NCI-H82 (cell line): Measurements from ENCODE around the gene HHAT.

Experiments
- DNase-seq: peaks from one replicate; lab custom pipeline; 2025; lab: John Stamatoyannopoulos, UW

HHAT gene

DNA sequence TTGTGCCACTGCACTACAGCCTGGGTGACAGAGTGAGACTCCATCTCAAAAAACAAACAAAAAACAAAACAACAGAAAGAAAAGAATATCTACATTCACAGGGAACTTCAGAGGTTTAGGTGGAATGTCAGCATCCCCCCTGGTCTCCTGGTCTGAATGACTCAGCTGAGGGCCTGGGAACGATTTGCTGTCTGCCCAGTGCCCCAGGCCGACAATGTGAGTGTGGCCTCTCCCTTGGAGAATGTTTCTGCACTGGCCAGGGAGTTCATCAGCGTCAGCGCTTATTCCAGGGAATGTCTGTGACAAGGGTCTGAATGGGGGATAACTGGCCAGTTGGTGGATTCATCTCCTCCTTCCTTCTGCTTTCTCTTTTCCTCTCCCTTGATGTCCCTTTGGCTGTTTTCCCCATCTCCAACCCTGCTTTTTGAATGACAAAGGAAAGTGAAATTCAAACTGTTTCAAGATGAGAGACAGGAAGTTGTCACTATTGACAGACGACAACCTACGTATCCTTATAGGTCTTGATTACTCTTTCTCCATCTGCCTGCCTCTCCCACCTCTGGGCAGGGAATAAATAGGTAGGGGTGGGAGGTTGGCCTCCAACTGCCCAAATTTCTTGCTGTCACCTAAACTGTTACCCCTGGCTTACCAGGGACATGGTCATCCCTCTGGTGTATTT is 213.1 kb downstream of the HHAT start:
- DNase-seq: no peak

DNA sequence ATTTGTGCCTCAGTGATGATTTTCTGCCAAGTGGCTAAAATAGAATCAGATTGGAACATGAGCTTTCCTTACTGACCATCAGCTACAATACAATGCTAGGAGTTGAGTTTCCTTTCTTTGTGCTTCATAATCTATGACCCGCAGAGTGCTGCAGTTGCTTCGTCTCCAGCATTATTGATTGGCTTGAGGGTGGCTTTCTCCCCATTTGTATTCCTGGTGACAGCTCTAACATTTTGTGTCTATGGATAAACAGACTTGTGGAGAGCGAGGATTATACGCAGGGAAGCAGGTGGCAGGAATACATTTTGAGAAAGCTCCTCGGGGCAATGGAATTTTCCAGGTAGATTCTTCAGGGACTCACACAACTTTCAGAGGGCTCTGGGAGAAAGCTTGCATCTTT is 223.2 kb downstream of the HHAT start:
- DNase-seq: peak; percentile 69

DNA sequence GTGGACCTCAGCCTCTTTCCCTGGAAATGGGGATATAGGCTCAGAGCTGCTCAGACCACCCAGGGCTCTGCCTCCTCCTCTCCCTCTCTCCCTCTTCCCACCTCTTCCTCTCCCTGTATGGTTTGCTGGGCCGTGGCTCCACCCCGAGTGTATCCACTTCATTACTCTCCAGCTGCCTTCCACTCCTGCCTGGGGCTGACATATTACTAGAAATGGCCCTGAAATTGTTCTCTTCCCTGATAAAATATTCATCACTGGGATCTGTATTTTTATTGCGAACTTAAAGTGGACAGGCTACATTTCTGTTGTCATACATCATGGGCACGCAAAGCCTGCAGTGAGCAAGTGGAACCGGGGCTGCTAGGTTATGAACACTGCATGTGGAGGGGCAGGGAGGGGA is 225.0 kb downstream of the HHAT start:
- DNase-seq: no peak

DNA sequence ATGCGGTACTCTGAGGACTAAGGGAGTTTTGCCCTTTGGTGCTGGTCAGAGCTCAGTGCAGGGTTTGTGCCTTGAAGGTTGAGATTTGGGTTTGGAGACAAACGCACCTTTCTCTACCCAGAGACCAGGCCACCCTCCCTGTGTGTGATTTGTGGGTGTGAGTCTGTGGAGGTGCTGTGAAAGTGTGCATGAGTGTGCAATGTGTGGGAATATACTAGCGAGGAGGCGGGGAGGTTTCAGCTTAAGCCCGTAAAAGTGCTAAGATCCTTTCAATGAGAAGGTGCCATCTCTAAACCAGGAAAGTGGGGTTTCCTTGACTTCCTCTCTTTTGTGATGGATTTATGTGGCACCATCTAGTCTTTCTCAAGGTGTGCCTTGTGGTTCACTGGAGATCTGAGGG is 225.7 kb downstream of the HHAT start:
- DNase-seq: no peak

DNA sequence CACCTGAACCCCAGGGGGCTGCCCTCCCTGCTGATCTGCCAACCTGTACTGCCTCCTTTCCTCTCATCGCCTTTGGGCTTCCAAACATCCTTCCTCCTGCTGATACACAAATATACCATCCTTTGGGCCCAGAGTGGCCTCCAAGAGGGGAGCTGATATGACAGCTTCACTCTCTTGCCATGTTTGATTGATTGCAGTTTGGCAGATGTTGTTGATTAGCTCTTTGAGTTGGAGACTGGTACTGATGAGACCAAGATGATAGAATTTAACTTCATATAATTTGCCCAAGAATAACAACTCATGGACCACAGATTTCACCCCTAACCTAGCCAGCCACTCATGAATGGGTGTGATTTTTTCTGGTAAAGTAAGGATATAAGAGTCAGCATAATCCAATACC is 227.8 kb downstream of the HHAT start:
- no peak for DNase-seq

DNA sequence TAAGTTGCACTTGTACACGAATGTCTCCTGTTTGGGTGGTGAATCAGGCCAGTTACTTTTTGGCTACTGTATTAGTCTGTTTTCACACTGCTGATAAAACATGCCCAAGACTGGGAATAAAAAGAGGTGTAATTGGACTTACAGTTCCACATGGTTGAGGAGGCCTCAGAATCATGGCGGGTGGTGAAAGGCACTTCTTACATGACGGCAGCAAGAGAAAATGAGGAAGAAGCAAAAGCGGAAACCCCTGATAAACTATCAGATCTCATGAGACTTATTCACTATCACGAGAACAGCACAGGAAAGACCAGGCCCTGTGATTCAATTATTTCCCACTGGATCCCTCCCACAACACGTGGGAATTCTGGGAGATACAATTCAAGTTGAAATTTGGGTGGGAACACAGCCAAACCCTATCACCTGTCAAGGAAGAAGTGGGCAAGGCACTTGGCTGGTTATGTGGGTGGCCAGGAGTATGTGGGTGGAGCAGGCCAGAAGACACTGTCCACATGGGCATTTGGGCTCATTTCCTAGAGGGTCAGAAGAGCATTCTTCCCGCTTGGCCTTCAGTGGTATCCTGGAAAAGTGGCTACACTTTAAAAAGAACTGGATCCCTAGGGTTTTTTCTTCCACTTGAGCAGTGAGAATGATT is 228.8 kb downstream of the HHAT start:
- DNase-seq: no peak

DNA sequence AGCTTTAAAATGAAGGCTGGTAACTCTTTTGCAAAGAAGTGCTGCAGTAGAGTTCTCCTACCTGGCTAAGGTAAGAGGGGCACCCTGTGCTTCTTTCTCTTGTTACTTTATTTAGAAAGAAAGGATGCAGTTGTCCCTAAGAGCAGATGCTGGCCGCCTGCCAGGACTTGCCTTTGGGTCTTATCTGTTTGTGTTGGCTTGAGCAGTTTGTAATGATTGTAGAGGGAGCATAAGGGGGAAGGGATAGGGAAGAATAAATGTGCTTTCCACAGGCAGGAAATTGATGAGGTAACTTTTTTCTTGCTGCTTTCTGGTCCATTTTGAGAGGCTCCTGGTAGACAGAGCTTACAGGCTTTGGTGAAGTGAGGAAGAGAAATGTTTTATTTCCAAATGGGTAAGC is 229.6 kb downstream of the HHAT start:
- DNase-seq: peak; percentile 88

DNA sequence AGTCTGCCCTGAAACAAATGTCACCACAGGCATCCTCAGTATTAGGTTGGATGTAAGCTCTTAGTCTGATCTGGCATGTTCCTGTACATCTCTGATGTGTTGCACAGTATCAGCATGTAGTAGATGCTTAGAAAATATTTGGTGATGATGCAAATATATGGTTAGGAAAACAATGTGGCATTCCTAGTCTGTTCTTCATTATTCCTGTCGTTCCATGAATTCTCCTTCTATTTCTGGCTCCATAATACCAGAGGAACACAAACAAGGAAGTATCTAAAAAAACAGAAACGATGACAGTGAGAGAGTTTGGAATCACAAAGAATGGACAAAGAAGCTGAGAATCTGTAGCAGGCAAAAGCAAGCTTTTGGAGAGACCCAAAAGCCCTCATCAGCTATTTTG is 236.6 kb downstream of the HHAT start:
- no peak for DNase-seq

DNA sequence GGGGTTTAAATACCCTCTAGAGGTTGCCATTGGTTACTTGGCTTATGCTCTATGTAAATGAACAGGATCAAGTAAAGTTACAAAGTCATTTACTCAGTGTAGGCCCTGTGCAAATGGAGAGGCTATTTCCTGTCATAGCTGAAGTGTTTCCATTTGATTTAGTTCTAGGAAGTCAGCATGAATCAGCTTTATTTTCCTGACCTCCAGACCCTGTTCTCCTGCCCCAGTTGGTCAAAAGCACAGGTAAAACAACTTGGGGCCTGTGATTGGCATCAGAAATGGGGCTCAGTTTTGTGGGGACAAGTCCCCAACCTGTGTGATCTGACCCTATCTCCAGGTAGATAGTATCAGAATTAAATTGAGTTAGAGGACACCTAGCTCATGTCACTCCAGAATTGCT is 239.9 kb downstream of the HHAT start:
- no peak for DNase-seq

DNA sequence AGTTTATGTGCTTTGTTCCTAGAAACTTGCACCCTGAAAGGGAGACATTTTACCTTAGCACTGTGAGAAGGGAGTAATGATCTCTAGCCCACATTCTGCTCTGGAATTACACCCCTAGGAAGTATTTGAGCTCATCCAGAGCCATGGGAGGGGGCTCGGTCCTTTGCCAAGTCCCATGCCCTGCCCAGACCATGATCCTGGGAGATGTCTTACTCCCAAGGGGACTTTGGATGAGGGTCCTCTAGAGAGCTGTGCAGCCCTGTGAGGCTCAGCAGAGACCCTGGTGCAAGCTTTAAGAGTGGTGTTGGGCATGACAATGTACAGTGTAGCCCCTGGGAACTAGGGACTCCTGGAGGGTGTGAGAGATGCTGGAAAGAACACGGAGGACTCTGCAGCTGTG is 241.4 kb downstream of the HHAT start:
- no peak for DNase-seq

DNA sequence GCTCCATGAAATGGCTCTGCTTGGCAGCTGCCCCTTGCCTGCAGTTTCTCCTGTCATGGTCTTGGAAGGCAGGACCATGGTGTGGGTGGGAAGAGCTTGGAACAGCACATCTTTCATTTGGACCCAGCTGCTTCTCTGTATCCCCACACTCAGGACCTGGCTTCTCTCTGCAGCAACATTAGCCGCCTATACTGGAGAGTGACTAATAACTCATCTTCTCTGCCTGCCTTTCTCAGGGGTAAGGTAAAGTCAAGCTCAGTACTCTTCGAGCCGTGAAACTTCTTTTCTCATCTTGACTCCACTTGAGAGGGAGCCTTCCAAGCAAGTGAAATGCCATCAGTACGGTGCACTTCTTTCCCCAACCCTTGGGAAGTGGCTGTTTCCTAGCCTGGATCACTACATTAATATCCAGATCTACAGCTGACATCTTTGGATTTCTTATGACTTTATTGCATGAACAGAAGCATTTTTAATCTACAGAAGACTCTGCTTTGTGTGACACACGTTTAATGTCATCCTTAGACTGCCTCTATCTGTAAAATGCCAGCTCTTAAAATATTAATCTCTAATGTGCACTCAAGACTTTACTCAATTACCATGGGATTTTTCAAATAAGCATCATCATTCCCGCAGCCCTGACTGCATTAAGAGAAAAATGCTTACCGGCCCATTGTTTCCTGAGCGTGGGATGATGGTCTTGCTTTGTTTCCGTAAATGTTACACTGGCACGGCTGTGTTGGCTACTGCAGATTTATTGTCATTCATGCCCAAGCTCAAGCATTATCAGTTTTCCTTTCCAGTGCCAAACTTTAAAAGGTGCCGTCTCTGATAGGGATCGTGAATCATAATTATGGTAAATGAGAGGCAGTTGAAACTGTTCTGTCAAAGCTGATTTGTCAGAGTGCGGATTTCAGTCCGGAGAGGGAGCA is 242.9 kb downstream of the HHAT start:
- no peak for DNase-seq

DNA sequence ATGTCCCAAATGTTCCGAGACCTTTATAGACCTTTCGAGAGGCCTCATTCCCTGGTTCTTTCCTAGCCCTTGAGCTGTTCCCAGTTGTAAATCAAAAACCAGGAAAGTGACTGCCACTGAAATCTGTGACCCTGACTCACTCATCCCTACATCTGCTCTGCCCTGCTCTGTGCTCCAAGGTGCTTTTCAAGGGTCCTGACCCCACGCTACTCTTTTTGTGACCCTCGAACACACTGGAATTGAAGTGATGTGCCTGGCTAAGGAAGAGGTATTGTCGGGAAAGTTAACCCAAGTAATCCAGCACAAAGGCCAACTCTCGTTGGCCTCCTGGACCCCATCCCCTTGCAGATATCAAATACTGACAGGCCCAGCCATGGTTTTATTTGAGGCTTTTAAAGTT is 244.4 kb downstream of the HHAT start:
- no peak for DNase-seq

DNA sequence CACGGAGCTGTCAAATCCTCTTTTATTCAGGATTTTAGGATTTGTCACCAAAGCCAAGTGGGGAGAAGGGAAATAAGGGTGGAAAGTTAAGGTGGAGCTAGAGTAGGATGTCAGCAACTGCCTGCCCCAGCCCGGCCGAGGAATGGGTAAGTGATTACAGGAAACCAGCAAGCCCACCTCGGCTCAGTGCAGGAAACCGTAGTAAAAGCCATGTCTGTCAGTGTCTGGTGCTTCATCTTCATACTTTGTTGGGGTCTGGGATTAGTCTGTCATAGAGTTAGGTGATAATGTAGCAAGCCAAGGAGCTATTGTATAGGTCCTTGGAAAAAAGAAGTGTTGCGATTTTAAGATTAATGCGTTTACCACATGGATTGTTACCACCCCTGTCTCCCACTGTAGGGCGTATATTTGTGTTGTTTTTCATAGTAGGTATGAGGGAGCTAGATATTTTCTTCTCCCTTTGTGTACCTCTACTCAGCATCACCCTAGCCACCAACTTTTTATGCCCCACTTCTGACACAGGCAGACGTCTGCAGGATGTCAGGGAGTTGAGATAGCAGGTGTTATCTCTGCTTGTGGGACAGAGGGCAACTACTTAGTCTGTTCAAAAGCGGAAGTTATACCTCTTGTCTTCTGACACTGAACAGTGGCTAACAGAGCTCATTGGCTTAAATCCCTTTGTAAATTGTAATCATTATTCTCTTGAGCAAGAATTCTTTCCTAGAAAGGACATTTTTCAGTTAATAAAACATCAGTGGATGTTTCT is 253.7 kb downstream of the HHAT start:
- no peak for DNase-seq

DNA sequence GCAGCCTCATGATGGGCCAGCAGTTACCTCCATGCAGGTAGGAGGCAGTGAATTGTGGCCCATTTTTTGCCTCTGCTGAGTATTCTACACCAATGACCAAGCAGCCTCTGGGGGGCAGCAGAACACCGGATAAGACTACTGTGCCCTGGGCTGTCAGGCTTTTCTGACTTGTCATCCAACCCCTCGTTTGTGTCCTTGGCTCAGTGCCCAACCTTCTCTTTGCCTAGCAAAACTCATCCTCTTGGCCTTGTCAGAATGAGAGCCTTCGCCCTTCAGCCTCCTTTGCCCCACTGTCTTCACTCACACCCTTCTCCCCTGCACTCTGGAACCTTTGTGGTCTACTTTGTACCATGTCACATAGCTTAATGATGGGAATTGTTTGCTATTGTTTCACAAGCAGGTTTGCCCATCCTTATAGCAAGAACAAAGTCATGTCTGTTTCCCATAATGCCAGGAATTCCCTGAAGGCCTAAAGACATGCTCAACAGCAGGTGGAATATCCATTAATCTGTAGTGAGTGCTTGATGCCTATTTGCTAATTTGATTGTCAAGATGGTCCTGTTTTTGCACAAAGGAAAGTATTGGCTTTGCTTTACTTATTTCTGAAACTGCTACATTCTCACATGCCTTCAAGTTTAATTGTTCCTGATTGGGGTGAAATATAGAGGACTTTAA is 255.9 kb downstream of the HHAT start:
- DNase-seq: peak; percentile 100

DNA sequence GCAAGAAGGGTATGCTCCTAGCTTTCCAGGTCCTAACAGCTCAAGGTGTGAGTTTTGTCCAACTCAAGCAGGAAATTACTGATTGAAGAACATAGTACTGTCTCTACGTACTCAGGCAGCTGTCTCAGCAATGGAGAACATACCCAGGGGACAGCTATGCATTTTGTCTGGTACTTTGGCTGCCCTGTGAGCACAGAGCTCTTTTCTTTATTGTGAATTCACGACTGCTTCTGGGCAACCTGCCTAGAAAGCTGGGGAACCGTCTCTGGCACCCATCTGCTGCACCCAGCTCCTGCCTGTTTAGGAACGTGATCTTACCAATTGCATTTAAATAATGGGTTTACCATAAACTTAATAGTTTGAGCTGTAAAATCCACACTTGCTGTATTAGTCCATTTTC is 258.1 kb downstream of the HHAT start:
- peak; percentile 22 for DNase-seq

DNA sequence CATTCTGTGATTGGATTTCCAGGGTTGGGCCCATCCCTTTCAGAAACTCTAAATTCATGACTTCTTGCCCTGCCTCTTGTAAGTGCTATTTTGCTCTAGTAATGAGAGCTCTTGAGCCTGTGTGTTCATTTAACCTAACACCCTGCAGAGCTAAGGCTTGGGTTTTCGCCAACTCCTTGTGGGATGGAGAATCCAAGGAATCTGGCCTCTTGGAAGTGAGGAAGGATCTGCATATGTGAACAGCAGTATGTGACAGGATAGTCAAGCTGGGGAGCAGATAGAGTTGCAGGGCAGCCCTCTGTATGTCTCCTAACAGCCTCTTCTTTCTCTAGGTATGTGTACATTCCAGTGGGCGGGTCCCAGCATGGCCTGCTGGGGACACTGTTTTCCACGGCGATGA is 258.9 kb downstream of the HHAT start:
- no peak for DNase-seq

DNA sequence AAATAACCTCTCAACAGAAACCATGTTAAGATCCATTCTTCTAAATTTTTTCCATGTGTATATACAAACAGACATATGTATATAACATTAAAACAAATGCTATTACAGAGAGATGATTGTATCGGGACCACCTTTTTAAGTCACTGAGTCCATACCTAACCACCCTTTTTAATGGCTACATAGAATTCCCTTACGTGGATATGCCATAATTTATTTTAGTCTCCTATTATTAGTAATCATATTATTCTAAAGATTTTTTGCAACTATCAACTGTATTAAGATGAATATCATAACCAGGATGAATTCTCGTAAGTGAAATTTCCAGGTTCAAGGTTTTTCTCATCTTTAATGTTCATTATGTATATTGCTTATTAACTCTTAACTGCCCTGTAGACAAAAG is 259.7 kb downstream of the HHAT start:
- no peak for DNase-seq

DNA sequence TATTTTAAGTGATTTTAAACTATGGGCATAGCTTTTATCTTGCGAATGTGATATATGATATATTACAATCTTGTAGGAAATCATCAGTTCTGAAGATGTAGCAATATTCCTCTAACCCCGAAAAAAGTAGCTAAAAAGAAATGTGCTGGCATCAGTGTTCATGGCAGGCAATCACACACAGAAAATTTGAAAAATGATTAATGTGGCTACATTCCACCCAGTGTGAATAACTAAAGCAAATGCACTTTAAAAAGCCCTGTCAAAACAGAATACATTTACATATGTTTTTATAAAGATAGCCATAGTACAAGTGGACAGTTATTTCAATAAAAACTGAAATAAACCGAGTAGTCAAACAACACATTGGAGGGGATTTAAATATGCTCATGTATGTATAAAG is 260.2 kb downstream of the HHAT start:
- no peak for DNase-seq

DNA sequence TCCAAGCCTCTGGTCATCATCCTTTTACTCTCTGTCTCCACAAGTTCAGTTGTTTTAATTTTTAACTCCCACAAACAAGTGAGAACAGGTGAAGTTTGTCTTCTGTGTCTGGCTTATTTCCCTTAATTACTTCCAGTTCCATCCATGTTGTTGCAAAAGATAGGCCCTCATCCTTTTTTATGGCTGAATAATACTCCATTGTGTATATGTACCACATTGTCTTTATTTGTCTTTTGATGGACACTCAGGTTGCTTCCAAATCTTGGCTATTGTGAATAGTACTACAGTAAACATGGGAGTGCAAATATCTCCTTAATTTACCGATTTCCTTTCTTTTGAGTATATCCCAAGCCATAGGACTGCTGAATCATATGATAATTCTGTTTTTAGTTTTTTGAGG is 262.5 kb downstream of the HHAT start:
- no peak for DNase-seq

DNA sequence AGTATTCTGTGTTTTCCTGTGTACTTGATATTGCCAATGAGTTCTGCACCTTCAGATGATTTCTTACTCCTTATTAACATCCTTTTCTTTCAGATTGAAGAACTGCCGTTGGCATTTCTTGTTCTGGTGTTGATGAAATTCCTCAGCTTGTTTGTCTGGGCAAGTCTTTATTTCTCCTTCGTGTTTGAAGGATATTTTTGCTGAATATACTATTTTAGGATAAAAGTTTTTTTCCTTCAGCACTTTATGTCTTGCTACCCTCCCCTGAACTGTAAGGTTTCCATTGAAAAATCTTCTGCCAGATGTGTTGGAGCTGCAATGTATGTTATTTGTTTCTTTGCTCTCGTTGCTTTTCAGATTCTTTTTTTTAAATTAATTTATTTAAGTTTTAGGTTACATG is 265.9 kb downstream of the HHAT start:
- no peak for DNase-seq

DNA sequence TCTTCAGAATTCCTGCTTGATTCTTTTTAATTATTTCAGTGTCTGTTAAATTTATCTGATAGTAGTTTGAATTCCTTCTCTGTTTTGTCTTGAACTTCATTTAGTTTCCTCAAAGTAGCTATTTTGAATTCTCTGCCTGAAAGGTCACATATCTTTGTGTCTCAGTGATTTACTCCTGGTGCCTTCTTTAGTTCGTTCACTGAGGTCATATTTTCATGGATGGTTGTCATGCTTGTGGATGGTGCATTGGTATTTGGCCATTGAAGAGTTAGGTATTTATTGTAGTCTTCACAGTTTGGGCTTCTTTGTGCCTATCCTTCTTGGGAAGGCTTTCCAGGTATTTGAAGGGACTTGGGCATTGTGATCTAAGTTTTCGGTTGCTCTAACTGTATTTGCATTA is 267.9 kb downstream of the HHAT start:
- DNase-seq: no peak
